Mucosa of gallbladder (tissue), 1 donor: ENCODE measurements around the gene GRID1. TPM values are rescaled to one million over a fixed set of nuclear protein-coding genes. Genes with fewer than 3 reads are reported as not detected.

Experiments used
- DNase-seq: peaks from one replicate; pipeline ENCODE4 v3.0.0-alpha.2; 2020; ENCODE audit warnings: low spot score
- total RNA-seq: library from RNA; stranded (reverse); gene quantifications from one replicate; pipeline ENCODE4 v1.2.1, GENCODE V29; 2021
- donor health status: DM: no; HTN: no; CAD: no.

The GRID1 gene
- total RNA-seq, 1 donor from 2014 or later, result 6.3 TPM

GRCh38 chr10:86370006-86370585, 3.5 kb upstream of the GRID1 start:
- no peak for DNase-seq

- DNase-seq, result no peak
Observed at GRCh38 chr10:86368987-86369386, 2.4 kb upstream of the GRID1 start.

- no peak for DNase-seq
Observed at GRCh38 chr10:86368046-86368445, 1.5 kb upstream of the GRID1 start.

- no peak for DNase-seq
Observed at GRCh38 chr10:86367152-86367951, 757 bp upstream of the GRID1 start.

DNA sequence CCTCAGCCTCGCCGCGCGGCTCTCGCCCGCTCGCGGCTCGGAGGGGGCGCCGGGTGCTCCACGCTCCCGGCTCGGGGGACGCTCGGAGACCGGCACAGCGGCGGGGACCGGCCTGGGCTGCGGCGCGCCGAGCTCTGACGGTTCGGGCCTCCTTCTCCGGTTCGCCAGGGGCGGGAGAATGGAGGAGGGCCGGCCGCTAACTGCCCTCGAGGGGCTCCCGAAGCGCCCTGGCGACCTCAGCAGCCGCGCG, 232 bp upstream of the GRID1 start:
- no peak for DNase-seq

- no peak for DNase-seq
Observed at GRCh38 chr10:86365346-86366032, 1.1 kb downstream of the GRID1 start.

GRCh38 chr10:86364491-86365345, 1.9 kb downstream of the GRID1 start:
- DNase-seq, result no peak

DNA sequence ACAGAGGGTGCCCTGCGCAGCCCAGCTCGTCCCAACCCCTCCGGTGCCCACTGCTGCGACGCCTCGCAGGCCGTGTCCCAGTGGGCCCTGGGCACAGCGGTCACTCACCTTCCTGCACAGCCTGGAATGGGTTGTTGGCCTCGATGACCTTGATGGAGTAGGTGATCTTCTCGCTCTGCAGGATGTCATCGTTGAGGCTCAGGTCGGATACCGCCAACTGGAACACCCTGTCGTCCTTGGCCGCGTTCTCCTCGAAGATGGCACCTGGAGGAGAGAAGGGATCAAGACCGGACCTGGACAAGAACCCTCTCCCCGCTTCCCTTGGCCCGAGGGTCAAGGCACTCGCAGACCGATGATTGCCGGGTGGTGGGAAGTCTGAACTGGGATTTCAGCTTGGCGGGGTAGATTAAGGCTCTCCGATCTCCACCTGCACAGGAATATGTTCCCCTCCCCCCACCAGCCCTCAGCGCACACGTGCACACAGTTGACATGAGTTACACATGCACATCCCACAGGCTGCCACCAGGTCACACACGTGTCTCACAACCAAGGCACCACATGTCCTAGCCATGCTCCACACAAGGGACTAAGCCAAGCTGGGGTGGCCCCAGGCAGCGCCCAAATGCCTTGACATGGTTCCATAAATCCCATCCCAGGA, 2.6 kb downstream of the GRID1 start:
- no peak for DNase-seq

GRCh38 chr10:86363184-86363832, 3.3 kb downstream of the GRID1 start:
- no peak for DNase-seq

DNA sequence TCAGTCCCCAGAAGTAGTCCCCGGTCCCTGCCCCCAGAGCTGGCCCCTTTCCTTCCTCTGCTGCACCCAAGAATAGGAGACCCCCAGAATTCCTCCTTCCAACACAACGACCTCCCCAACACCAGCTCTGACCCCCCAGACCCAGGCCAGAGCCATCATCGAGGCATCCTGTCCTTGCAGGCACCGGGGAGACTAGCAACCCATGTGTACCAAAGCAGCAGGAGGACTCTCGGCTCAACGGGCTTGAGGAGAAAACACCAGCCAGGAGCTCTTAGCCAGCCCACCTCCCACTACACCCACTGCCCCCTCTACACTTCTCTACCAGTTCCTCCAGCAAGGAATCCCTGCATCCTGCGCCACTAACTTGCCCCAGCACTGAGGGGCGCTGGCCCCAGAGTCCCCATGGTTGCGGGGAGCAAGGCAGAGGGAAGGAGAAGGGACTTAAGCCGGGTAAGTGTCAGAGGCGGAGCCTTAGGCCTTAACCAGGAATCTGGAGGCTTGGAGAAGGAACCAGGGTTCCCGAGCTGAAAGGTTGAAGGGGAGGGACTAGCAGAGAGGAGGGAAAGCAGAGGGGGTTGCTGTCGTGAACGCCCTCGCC, 3.9 kb downstream of the GRID1 start:
- no peak for DNase-seq

DNA sequence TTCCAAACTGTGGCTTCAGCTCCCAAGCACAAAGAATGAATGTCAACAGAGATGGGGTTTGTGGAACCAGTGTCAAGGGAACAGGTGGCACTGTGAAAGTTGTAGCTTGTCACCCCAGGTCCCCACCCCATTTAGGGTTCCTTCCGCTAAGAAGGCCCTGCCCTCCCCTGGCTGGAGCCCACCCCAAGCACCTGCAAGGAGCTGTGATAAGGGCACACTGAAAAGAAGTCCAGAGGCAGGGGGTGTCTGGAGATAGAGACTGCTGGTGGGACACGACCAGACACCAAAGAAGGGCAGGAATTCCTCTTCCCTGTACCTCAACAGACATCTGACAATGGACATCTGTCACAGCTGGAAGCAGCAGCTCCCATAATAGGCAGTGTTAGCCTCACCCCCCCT, 4.5 kb downstream of the GRID1 start:
- no peak for DNase-seq

GRCh38 chr10:86361156-86362128, 5.2 kb downstream of the GRID1 start:
- DNase-seq, result no peak

GRCh38 chr10:86360657-86361056, 5.9 kb downstream of the GRID1 start:
- no peak for DNase-seq

DNA sequence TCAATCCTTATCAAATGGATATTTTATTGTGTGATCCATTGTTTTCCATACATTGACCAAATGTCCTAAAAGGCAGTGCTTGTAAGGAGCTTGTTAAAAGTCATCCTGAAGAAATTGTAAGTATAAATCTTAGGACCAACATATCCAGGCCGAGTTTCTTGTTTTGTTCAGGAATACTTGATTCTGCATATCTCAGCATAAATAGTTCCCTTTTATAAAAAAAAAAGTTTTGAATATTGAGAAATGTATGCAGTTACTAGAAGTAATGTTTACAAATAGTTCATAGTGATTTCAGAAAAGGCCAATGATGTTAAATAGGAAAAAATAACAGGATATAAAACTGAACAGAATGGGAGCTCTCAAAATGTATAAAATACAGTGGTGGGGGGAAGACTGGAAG, 6.6 kb downstream of the GRID1 start:
- no peak for DNase-seq

DNA sequence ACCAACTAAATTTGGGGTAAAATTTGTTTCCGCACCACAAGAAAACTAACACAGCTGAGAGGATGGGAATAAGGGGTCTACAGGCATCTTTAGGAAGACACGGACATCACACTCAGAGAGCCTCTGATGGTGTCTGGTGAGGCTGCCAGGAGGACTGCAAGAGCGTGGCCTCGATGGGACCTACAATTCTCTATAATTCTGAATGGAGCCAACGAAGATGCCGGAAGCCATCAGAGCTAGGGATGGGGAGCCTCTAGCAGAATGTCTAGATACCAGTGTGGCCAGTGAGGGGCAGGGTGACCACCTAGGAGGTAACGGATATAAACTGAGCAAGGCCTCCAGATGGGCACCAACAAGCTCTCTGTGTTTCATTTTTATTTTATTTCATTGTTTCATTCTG, 7.5 kb downstream of the GRID1 start:
- no peak for DNase-seq

DNA sequence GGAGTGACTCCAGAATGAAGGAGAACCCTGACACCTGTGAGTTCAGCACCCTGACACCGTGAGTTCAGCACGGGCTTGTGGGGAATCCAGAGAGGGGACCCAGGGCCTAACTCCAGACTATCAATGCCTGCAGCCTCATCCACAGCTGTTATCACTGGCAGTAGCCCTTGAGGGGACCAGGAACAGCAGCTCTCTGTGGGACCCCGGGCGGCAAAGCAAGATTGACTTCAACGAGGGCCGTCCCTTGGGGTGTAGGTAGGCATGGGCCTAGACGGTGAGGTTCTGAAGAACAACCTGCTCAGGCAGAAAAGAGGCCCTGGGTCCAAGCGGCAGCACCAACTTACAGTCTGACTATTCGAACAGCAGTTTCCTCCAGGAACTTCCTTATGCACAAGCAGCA, 8.9 kb downstream of the GRID1 start:
- DNase-seq, result no peak

DNA sequence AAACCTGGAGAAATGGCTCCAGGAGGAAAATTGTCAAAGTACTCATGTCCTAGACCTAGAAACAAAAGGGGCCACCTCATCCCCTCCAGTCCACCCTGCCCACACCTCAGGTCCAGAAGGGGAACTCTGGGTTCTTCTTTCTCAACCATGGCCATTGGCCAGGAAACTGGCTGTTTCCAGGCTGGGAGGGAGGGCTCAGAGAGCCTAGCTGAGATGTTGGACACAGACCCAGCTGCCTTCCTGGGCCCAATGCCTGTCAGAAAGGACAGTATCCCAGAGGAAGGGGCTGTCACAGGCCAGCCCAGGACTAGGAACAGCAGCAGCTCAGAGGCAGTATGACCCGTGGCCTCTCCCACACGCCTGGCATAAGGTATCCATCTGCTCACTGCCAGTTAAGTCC, 9.6 kb downstream of the GRID1 start:
- DNase-seq, result no peak

DNA sequence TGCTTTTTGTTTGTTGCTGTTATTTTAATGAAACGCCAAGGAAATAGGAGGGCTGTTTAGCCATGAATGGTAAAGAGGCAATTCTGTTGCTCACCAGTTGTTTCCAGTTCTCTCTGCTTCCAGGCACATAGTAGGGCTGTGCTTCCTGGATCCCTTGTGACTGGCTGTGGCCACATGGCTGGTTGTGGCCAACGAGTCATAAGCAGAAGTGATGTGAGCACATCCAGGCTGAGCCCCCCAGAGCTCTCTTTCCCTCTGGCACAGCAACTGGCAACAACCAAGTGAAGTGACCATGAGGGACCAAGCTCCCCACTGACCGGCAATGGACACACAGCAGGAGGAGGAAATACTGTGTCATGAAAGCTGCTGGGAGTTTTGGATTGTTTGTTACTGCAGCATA, 10.3 kb downstream of the GRID1 start:
- no peak for DNase-seq

DNA sequence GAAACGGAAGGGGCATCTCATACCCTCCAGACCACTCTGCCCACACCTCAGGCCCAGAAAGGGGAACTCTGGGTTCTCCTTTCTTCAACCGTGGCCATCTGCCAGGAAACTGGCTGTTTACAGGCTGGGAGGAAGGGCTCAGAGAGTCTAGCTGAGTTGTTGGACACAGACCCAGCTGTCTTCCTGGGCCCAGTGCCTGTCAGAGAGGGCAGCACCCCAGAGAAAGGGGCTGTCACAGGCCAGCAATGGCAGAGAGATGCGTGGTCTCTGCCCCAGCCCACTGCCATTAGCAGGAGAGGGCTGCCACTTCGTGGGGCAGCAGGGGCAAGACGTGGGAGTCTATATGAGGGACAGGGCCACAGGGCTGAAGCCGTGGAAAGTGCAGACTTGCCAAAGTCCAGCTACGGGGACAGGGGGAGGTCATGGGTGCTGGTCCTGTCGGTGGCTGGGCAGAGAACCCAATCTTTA, 11.0 kb downstream of the GRID1 start:
- DNase-seq, result peak; percentile 61
